Subcutaneous adipose tissue (tissue), 4 donors: ENCODE measurements around the gene LRRFIP1. TPM values are rescaled to one million over a fixed set of nuclear protein-coding genes. Genes with fewer than 3 reads are reported as not detected.

Experiments
- total RNA-seq, 4 donors: library from RNA; depleted of rRNA; stranded (reverse); fragments of >200 nt; gene quantifications; one replicate each; pipeline ENCODE4 v1.1.0, GENCODE V29; 2016
- TF ChIP-seq, protein P1 (sequence below): fragments of 450-650 bp; IDR thresholded peaks from one replicate; pipeline ENCODE4 v1.5.1; 2016; ENCODE audit warnings: low read depth, mild to moderate bottlenecking, control low read depth, antibody characterized with exemption, moderate library complexity

Gene LRRFIP1
- total RNA-seq, 4 donors from 2014 or later: 85.4 to 130 (median 99.6) TPM

DNA sequence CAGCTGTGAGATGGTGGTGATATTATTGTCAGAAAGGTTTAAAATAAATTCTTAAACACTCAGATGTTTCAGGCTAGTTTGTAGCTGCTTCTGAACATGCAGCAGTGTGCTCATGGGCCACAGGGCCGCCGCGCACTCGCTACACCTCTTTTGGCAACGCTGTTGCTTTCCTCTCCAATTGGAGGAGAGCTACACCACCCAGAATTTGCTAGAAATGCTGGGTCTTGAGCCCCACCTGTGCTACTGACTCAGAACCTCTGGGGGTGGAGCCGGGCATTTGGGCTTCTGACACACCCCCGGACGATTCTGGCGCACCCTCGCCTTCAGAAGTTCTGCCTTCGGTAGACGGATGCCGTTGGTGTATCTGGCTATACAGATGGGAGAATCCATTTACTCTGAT lies 15.7 kb downstream of the LRRFIP1 start:
- TF ChIP-seq, protein P1, sequence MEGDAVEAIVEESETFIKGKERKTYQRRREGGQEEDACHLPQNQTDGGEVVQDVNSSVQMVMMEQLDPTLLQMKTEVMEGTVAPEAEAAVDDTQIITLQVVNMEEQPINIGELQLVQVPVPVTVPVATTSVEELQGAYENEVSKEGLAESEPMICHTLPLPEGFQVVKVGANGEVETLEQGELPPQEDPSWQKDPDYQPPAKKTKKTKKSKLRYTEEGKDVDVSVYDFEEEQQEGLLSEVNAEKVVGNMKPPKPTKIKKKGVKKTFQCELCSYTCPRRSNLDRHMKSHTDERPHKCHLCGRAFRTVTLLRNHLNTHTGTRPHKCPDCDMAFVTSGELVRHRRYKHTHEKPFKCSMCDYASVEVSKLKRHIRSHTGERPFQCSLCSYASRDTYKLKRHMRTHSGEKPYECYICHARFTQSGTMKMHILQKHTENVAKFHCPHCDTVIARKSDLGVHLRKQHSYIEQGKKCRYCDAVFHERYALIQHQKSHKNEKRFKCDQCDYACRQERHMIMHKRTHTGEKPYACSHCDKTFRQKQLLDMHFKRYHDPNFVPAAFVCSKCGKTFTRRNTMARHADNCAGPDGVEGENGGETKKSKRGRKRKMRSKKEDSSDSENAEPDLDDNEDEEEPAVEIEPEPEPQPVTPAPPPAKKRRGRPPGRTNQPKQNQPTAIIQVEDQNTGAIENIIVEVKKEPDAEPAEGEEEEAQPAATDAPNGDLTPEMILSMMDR: no peak

DNA sequence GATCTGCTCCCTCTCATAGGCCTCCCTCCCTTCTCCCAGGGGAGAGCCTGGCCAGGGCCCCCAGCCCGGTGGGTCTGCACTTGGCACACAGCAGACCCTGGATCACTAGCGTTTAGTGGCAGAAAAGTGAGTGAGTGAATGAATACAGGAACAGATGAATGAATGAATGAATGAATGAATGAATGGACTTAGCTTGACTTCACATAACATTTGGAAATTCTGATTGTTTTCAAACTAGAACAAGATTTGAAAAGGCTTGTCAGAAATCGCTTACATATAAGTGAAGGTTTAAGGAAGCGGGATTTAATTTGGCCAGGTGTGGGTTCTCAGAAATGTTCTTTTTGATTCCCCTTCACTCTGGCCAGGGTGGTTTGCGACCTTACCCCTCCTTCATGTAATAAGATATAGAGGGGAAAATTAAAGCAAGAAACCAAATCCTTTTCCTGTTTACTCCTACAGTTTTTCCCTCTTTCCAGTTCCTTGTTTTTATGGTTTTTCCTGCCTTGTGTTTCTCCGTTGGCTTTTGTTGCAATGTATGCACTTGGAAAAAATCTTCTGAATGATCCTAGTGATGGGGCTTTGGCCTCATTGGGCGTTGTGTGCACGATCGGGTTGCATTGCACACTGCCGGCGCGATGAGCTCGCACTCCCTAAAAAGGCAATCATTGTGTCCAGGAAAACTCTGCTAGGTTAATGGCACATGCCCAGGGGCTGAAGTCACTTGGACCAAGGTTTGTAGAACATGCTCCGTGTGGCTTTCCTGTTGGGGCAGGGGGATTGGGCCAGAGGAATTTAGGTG lies 16.4 kb downstream of the LRRFIP1 start:
- TF ChIP-seq, protein P1: no peak

DNA sequence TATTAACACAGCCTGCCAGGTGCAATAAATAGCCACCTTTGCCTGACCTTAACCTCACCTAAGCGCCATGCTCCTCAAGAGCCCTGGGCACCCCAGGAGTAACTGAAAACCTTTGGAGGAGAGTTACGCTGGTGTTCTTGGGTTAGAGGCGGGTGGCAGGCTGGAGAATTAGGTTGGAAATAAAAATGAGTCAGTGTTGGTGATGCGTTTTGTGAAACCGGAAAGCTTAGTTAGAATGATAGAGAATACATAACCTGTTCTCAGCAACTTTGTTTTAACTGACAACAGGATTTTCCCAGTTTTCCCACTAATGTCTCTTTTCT lies 17.0 kb downstream of the LRRFIP1 start:
- TF ChIP-seq, protein P1: no peak

DNA sequence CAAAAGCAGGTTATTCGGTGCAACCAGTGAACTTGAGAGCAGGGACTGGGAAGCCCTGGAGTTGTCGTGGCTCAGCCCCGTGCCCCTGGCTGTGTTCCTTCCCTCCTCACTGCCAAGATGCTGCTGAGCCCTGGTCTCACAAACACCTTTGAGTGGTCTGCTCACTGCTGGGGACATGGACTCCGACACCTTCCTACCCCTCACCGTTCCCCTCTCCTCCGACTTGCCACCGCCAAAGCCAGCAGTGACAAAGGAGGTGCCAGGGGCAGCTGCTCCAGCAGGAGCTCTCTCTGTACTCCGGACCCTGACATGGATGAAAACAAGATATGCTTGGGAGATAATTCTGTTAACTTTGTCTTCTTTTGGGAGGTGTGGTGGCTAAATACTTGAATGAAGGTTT lies 17.9 kb downstream of the LRRFIP1 start:
- TF ChIP-seq, protein P1: no peak

DNA sequence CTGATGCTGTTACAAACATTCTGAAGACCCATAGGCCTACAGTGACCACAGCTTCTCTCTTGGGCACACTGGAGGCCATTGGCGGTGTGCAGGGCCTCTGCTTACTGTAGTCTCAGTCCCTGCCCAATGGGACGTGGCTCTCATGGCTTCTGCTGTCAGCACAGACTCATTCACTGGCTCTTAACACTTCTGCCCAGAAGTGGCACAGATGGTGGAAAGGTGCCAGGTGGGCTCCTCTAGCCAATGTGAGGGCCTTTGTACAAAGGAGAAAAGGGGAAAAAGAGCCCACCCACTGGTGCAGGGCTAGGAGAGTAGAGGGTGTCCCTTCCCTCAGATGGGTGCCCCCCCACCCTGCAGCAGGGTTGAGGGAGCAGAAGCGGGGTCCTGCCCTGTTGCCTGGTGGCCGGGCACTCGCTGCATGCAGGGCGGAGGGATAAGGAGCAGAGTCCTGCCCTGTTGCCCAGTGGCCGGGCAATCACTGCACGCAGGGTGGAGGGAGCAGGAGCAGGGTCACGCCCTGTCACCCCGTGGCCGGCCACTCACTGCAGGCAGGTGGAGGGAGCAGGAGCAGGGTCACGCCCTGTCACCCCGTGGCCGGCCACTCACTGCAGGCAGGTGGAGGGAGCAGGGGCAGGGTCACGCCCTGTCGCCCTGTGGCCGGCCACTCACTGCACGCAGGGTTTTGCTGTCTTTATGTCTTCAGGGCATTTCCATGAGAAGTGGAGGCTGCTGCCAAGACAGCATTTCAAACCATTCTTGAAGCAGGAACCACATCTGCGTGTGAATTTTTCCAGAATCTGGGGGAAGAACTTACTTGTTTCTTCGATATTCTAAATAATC lies 20.0 kb downstream of the LRRFIP1 start:
- TF ChIP-seq, protein P1: no peak

DNA sequence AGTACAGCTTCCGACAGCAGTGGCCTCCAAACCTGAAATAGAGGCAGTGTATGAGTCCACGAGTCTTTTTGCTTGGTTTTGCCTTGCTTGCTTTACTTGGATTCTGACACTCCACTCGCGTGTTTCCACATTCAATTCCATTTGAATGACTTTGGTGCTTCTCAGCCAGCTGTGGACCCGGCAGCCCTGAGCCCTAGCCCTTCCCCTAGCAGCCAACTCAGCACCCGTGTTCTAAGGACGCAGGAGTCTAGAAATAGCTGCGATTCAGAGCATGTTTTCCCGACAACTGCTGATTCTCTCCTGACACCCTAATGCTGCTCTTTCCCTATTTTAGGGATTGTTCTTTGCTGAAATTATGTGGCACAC lies 20.6 kb downstream of the LRRFIP1 start:
- TF ChIP-seq, protein P1: no peak
